Breast epithelium (tissue), 3 donors: ENCODE data around the gene MYH6.

Source experiments
- CTCF ChIP-seq, 3 donors: fragments of 450-650 bp; IDR thresholded peaks; one replicate each; pipeline ENCODE4 v1.5.1; 2016 to 2017; ENCODE audit warnings: antibody characterized with exemption in 3 of 3, mild to moderate bottlenecking in 3 of 3, moderate library complexity in 3 of 3
- POLR2A ChIP-seq: fragments of 450-650 bp; IDR thresholded peaks from one replicate; pipeline ENCODE4 v1.6.1; 2016; ENCODE audit warnings: antibody characterized with exemption, mild to moderate bottlenecking, moderate library complexity

- TF ChIP-seq CTCF (IDR thresholded peaks at IDR 0.05) (no peak), POLR2A (no peak)
Measured at GRCh38 chr14:23339506-23340268, 68.4 kb downstream of the MYH6 start.
